PFSK-1 (cell line): Measurements from ENCODE around the gene ZMIZ2.

ENCODE experiments used
- FOXP2 ChIP-seq: optimal IDR thresholded peaks from 2 replicates; pipeline ENCODE3; 2011; ENCODE audit warnings: borderline replicate concordance, control low read depth, inconsistent platforms; ENCODE audit not compliant: insufficient read depth; ENCODE audit errors: extremely low read length, extremely low read depth
- POLR2AphosphoS5 ChIP-seq: IDR thresholded peaks from 2 replicates; pipeline ENCODE4 v1.6.1; 2012; ENCODE audit warnings: low read depth, mild to moderate bottlenecking, control low read depth, low read length, moderate library complexity
- REST ChIP-seq, 2 experiments: IDR thresholded peaks; 2 replicates each; pipeline versions ENCODE4 v1.6.1 to v1.8.0; 2011 to 2012; ENCODE audit warnings: low read depth in 2 of 2, low read length in 2 of 2, control low read depth in 1 of 2, inconsistent platforms in 1 of 2, mild to moderate bottlenecking in 1 of 2, moderate library complexity in 1 of 2; ENCODE audit not compliant: insufficient read depth in 1 of 2
- SIN3A ChIP-seq: IDR thresholded peaks from 2 replicates; pipeline ENCODE4 v1.6.1; 2012; ENCODE audit warnings: mild to moderate bottlenecking, low read length, moderate library complexity, borderline replicate concordance; ENCODE audit not compliant: insufficient read depth
- TAF1 ChIP-seq: IDR thresholded peaks from 2 replicates; pipeline ENCODE4 v1.6.1; 2012; ENCODE audit warnings: low read length, control low read depth, borderline replicate concordance; ENCODE audit not compliant: insufficient read depth

The ZMIZ2 gene

GRCh38 chr7:44748948-44749731 is 493 bp downstream of the ZMIZ2 start:
- no peak for TF ChIP-seq FOXP2
- no peak for TF ChIP-seq SIN3A
- TF ChIP-seq REST (IDR thresholded peaks at IDR 0.05; ENCODE audit: insufficient read depth in 1 of 2, low read depth in 2 of 2, low read length in 2 of 2), result no peak
- TF ChIP-seq POLR2AphosphoS5, result no peak
- no peak for TF ChIP-seq TAF1

GRCh38 chr7:44749992-44750391 is 1.3 kb downstream of the ZMIZ2 start:
- no peak for TF ChIP-seq FOXP2

GRCh38 chr7:44750424-44750823 is 1.8 kb downstream of the ZMIZ2 start:
- no peak for TF ChIP-seq REST (IDR thresholded peaks at IDR 0.05; ENCODE audit: insufficient read depth in 1 of 2, low read depth in 2 of 2, low read length in 2 of 2)
- TF ChIP-seq TAF1, result no peak
- no peak for TF ChIP-seq SIN3A
- TF ChIP-seq FOXP2, result no peak
- no peak for TF ChIP-seq POLR2AphosphoS5

GRCh38 chr7:44750921-44751571 is 2.4 kb downstream of the ZMIZ2 start:
- TF ChIP-seq SIN3A (no peak), TAF1 (no peak)

GRCh38 chr7:44752822-44753221 is 4.2 kb downstream of the ZMIZ2 start:
- TF ChIP-seq POLR2AphosphoS5 (no peak), SIN3A (no peak), REST (IDR thresholded peaks at IDR 0.05; ENCODE audit: insufficient read depth in 1 of 2, low read depth in 2 of 2, low read length in 2 of 2) (no peak), TAF1 (no peak)

- TF ChIP-seq TAF1, result no peak
- TF ChIP-seq POLR2AphosphoS5, result no peak
- no peak for TF ChIP-seq SIN3A
- TF ChIP-seq FOXP2, result no peak
- no peak for TF ChIP-seq REST (IDR thresholded peaks at IDR 0.05; ENCODE audit: insufficient read depth in 1 of 2, low read depth in 2 of 2, low read length in 2 of 2)
Measured at GRCh38 chr7:44754802-44755697, 6.4 kb downstream of the ZMIZ2 start.
